Sigmoid colon (tissue), 3 donors: ENCODE results near the gene CD180.

Experiments used
- CTCF ChIP-seq, 4 experiments: fragments of 450-650 bp in 3 of 4; fragments of 200-600 bp in 1 of 4; IDR thresholded peaks; one replicate each; pipeline ENCODE4 v1.5.1; 2016 to 2019; ENCODE audit warnings: antibody characterized with exemption in 4 of 4, mild to moderate bottlenecking in 3 of 4, moderate library complexity in 2 of 4
- POLR2A ChIP-seq, 2 donors: fragments of 450-650 bp; IDR thresholded peaks; one replicate each; pipeline ENCODE4 v1.6.1; 2016; ENCODE audit warnings: antibody characterized with exemption in 2 of 2, mild to moderate bottlenecking in 2 of 2, moderate library complexity in 2 of 2

- TF ChIP-seq CTCF (IDR thresholded peaks at IDR 0.05): no peak
- TF ChIP-seq POLR2A (IDR thresholded peaks at IDR 0.05): no peak
These were observed 9.9 kb upstream of the CD180 start for GRCh38 chr5:67206461-67206860.
